SU-DHL-6 (cell line): ENCODE data around the gene DNAJC12.

Experiments
- CTCF ChIP-seq: fragments of 200-600 bp; sonication (generic); IDR thresholded peaks from one replicate; pipeline ENCODE4 v1.5.1; 2017; ENCODE audit warnings: antibody characterized with exemption, mild to moderate bottlenecking, low read length, moderate library complexity; ENCODE audit not compliant: insufficient read depth, poor library complexity, severe bottlenecking
- EZH2phosphoT487 ChIP-seq: fragments of 200-600 bp; sonication (generic), shearing (Covaris generic); conservative IDR thresholded peaks from 2 replicates; pipeline ENCODE4 v1.6.1; 2018; ENCODE audit warnings: mild to moderate bottlenecking, antibody characterized with exemption, low read length, moderate library complexity, mixed read lengths

- no peak for TF ChIP-seq CTCF
- TF ChIP-seq EZH2phosphoT487 = no peak
Observed at GRCh38 chr10:67770537-67770936, 67.5 kb downstream of the DNAJC12 start.
